Fibroblast of lung (primary cell): ENCODE results near the gene PCDHGA1. TPM values are rescaled to one million over a fixed set of nuclear protein-coding genes. Genes with fewer than 3 reads are reported as not detected.
"Not testable (repeated sequence)": the region's sequence is repeated elsewhere in the genome, so short reads cannot be mapped to it uniquely, and the experiment has no call there.

Source experiments
- DNase-seq, 2 donors: peaks; one replicate each; pipeline versions ENCODE4 v3.0.0 to v3.0.0-alpha.2; 2010; ENCODE audit warnings: low read depth in 2 of 2
- H2AFZ ChIP-seq: 2 replicates; pipeline ENCODE4 v1.5.1; 2012; ENCODE audit warnings: low read length, control low read depth, inconsistent platforms
- H3K27ac ChIP-seq: 2 replicates; pipeline ENCODE4 v1.5.1; 2011; ENCODE audit warnings: low read length, control low read depth; ENCODE audit not compliant: insufficient read depth
- H3K27me3 ChIP-seq: 2 replicates; pipeline ENCODE4 v1.5.1; 2011; ENCODE audit warnings: mild to moderate bottlenecking, low read length; ENCODE audit not compliant: control insufficient read depth, insufficient read depth
- H3K36me3 ChIP-seq: 2 replicates; pipeline ENCODE4 v1.5.1; 2011; ENCODE audit warnings: low read length; ENCODE audit not compliant: control insufficient read depth, insufficient read depth
- H3K4me1 ChIP-seq: 2 replicates; pipeline ENCODE4 v1.5.1; 2011; ENCODE audit warnings: low read length; ENCODE audit not compliant: control insufficient read depth, insufficient read depth; ENCODE audit errors: extremely low read depth
- H3K4me2 ChIP-seq: 2 replicates; pipeline ENCODE4 v1.5.1; 2011; ENCODE audit warnings: low read length, control low read depth; ENCODE audit not compliant: insufficient read depth; ENCODE audit errors: extremely low read depth
- H3K4me3 ChIP-seq, 4 experiments: fragments of 200-600 bp in 1 of 4; sonication (generic) in 1 of 4; replicated peaks in 1 of 4; 2 replicates each; pipeline ENCODE4 v1.5.1; 2011 to 2016; ENCODE audit warnings: low read length in 4 of 4, low read depth in 3 of 4, mild to moderate bottlenecking in 3 of 4, control low read depth in 2 of 4, inconsistent platforms in 1 of 4, mixed read lengths in 1 of 4; ENCODE audit not compliant: insufficient read depth in 1 of 4; ENCODE audit errors: control extremely low read depth in 1 of 4
- H3K79me2 ChIP-seq: 2 replicates; pipeline ENCODE4 v1.5.1; 2012; ENCODE audit warnings: mild to moderate bottlenecking, low read length, inconsistent platforms; ENCODE audit not compliant: control insufficient read depth, insufficient read depth
- H3K9ac ChIP-seq: 2 replicates; pipeline ENCODE4 v1.5.1; 2011; ENCODE audit warnings: mild to moderate bottlenecking, low read length, control low read depth; ENCODE audit not compliant: insufficient read depth
- H3K9me3 ChIP-seq: 2 replicates; pipeline ENCODE4 v1.5.1; 2012; ENCODE audit warnings: low read depth, low read length; ENCODE audit not compliant: control insufficient read depth, insufficient read depth
- H4K20me1 ChIP-seq: 2 replicates; pipeline ENCODE4 v1.5.1; 2011; ENCODE audit warnings: low read length; ENCODE audit not compliant: control insufficient read depth, insufficient read depth; ENCODE audit errors: extremely low read depth
- CTCF ChIP-seq, 2 donors: IDR thresholded peaks in 1 of 2; conservative IDR thresholded peaks in 1 of 2; 1 replicate in 1 of 2; 2 replicates in 1 of 2; pipeline ENCODE4 v1.5.1; 2011 to 2012; ENCODE audit warnings: low read length in 2 of 2, control low read depth in 1 of 2, inconsistent platforms in 1 of 2, low read depth in 1 of 2, mild to moderate bottlenecking in 1 of 2
- EZH2 ChIP-seq: IDR thresholded peaks from 2 replicates; pipeline ENCODE4 v1.5.1; 2012; ENCODE audit warnings: low read length, control low read depth, mild to moderate bottlenecking; ENCODE audit errors: missing control alignments
- polyA plus RNA-seq, 2 donors: library from polyadenylated mRNA; depleted of rRNA in 1 of 2; stranded (reverse) in 1 of 2; unstranded in 1 of 2; fragments of >200 nt; gene quantifications; 2 replicates each; pipeline ENCODE4 v1.2.1, GENCODE V29; 2011 to 2012; ENCODE audit warnings: missing spikeins in 1 of 2
- total RNA-seq: library from RNA; depleted of rRNA; stranded (reverse); fragments of >200 nt; gene quantifications from 2 replicates; pipeline ENCODE4 v1.2.1, GENCODE V29; 2014

PCDHGA1 gene
- total and polyA plus RNA-seq, 2 donors (not counting 1 experiment from before 2014, with no cell fraction given): 1.6 to 1.8 TPM

- peaks cover 11% of the 10 kb centered on the region for H3K27me3 ChIP-seq
- H3K27ac ChIP-seq: no peak within 1 kb of the TSS
- DNase-seq: peak; percentile 65 to 73
- no peaks in the 10 kb centered on the region for H3K79me2 ChIP-seq
- H3K4me1 ChIP-seq: no peaks in the 10 kb centered on the region
- no peak within 1 kb of the TSS for H3K4me2 ChIP-seq
- no peak within 1 kb of the TSS for H2AFZ ChIP-seq
- no peaks in the 10 kb centered on the region for H4K20me1 ChIP-seq
- no peak for TF ChIP-seq EZH2
- TF ChIP-seq CTCF (conservative IDR thresholded peaks at IDR 0.05 in 1 of 2, IDR thresholded peaks at IDR 0.05 in 1 of 2; ENCODE audit: low read depth in 1 of 2, low read length in 2 of 2): peak; percentile 38 to 54
- H3K36me3 ChIP-seq: no peaks in the 10 kb centered on the region
- peaks cover 2% of the 10 kb centered on the region for H3K9me3 ChIP-seq
- H3K9ac ChIP-seq: no peak within 1 kb of the TSS
- H3K4me3 ChIP-seq: peak within 1 kb of the TSS in 2 of 4 experiments; percentile 44 to 54
These were observed 13.1 kb downstream of the PCDHGA1 start, which contains the start of gene PCDHGA3 for GRCh38 chr5:141343242-141343952. Gene PCDHGA3 (plus strand): TSS chr5:141343829. CDS start chr5:141344034, 205 bp downstream.

DNA sequence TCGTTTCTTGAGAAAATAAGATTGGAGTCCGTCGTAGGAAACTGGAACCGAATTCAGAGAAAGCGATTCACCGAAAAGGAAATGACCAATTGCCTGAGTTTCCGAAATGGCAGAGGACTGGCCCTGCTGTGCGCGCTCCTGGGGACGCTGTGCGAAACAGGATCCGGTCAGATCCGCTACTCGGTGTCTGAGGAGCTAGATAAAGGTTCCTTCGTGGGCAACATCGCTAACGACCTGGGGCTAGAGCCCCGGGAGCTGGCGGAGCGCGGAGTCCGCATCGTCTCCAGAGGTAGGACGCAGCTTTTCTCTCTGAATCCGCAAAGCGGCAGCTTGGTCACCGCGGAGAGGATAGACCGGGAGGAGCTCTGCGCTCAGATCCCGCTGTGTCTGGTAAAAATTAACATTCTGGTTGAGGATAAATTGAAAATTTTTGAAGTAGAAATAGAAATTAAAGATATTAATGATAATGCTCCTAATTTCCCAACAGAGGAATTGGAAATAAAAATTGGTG is 13.7 kb downstream of the PCDHGA1 start:
- Histone ChIP-seq H3K27ac (no peak overlapping the region), H3K79me2 (no peaks in the 10 kb centered on the region), H3K4me3 (peak overlapping the region in 2 of 4 experiments; percentile 44 to 54), H3K9ac (no peak overlapping the region), H3K4me2 (no peak overlapping the region), H3K4me1 (no peaks in the 10 kb centered on the region), H3K9me3 (peaks cover 2% of the 10 kb centered on the region), H4K20me1 (no peaks in the 10 kb centered on the region), H3K36me3 (no peaks in the 10 kb centered on the region), H2AFZ (no peak overlapping the region), H3K27me3 (peaks cover 11% of the 10 kb centered on the region)
- DNase-seq: no peak
- TF ChIP-seq CTCF (conservative IDR thresholded peaks at IDR 0.05 in 1 of 2, IDR thresholded peaks at IDR 0.05 in 1 of 2; ENCODE audit: low read depth in 1 of 2, low read length in 2 of 2) (no peak), EZH2 (no peak)

- no peak overlapping the region for H3K9ac ChIP-seq
- no peaks in the 10 kb centered on the region for H3K4me1 ChIP-seq
- no peaks in the 10 kb centered on the region for H4K20me1 ChIP-seq
- TF ChIP-seq CTCF (conservative IDR thresholded peaks at IDR 0.05 in 1 of 2, IDR thresholded peaks at IDR 0.05 in 1 of 2; ENCODE audit: low read depth in 1 of 2, low read length in 2 of 2) (no peak), EZH2 (no peak)
- H3K4me2 ChIP-seq: no peak overlapping the region
- no peaks in the 10 kb centered on the region for H3K79me2 ChIP-seq
- H3K27me3 ChIP-seq: peaks cover 7% of the 10 kb centered on the region
- H3K36me3 ChIP-seq: no peaks in the 10 kb centered on the region
- H2AFZ ChIP-seq: no peak overlapping the region
- no peak overlapping the region for H3K4me3 ChIP-seq
- H3K27ac ChIP-seq: no peak overlapping the region
- no peaks in the 10 kb centered on the region for H3K9me3 ChIP-seq
- no peak for DNase-seq
These were observed 15.0 kb downstream of the PCDHGA1 start for GRCh38 chr5:141345327-141345726.

DNA sequence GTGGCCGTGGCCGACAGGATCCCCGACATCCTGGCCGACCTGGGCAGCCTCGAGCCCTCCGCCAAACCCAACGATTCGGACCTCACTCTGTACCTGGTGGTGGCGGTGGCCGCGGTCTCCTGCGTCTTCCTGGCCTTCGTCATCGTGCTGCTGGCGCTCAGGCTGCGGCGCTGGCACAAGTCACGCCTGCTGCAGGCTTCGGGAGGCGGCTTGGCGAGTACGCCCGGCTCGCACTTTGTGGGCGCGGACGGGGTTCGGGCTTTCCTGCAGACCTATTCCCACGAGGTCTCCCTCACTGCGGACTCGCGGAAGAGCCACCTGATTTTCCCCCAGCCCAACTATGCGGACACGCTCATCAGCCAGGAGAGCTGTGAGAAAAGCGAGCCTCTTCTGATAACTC is 15.7 kb downstream of the PCDHGA1 start:
- H4K20me1 ChIP-seq, H3K27ac ChIP-seq, H3K4me3 ChIP-seq, DNase-seq, H3K4me1 ChIP-seq, H2AFZ ChIP-seq, H3K4me2 ChIP-seq, H3K9me3 ChIP-seq, H3K36me3 ChIP-seq, H3K79me2 ChIP-seq, H3K9ac ChIP-seq: not testable (repeated sequence)
- H3K27me3 ChIP-seq: peaks cover 10% of the 10 kb centered on the region
